HG03097 (cell line): Measurements from ENCODE around the gene PTPN12.
A peak's percentile ranks its signal among the peaks of the same experiment; 100 is the strongest.
"Not testable (repeated sequence)": the region's sequence is repeated elsewhere in the genome, so short reads cannot be mapped to it uniquely, and the experiment has no call there.

ENCODE experiments used
- ATAC-seq: cut with Tn5 transposase; IDR thresholded peaks from one replicate; pipeline ENCODE4 v1.9.1; 2021; ENCODE audit not compliant: unreplicated experiment, low FRiP score

PTPN12 gene

GRCh38 chr7:77537778-77538280, 734 bp downstream of the PTPN12 start:
- ATAC-seq: peak; percentile 10

- ATAC-seq: no peak
These were observed 1.5 kb downstream of the PTPN12 start for GRCh38 chr7:77538281-77539212.

- ATAC-seq: no peak
These were observed 3.3 kb downstream of the PTPN12 start for GRCh38 chr7:77540402-77540822.

GRCh38 chr7:77540993-77541392, 3.9 kb downstream of the PTPN12 start:
- ATAC-seq: not testable (repeated sequence)

- no peak for ATAC-seq
These were observed 5.3 kb downstream of the PTPN12 start for GRCh38 chr7:77542409-77542808.

- ATAC-seq: no peak
These were observed 5.8 kb downstream of the PTPN12 start for GRCh38 chr7:77542895-77543294.

- ATAC-seq: no peak
These were observed 6.8 kb downstream of the PTPN12 start for GRCh38 chr7:77543910-77544309.

- no peak for ATAC-seq
These were observed 7.4 kb downstream of the PTPN12 start for GRCh38 chr7:77544518-77544917.

- ATAC-seq: no peak
These were observed 11.1 kb downstream of the PTPN12 start for GRCh38 chr7:77548206-77548605.

GRCh38 chr7:77549106-77549870, 12.2 kb downstream of the PTPN12 start:
- no peak for ATAC-seq

GRCh38 chr7:77550586-77550985, 13.5 kb downstream of the PTPN12 start:
- no peak for ATAC-seq

GRCh38 chr7:77553123-77553522, 16.0 kb downstream of the PTPN12 start:
- ATAC-seq: no peak

- no peak for ATAC-seq
These were observed 21.3 kb downstream of the PTPN12 start for GRCh38 chr7:77558284-77558967.

GRCh38 chr7:77561352-77561751, 24.3 kb downstream of the PTPN12 start:
- ATAC-seq: peak; percentile 57

GRCh38 chr7:77563275-77563674, 26.2 kb downstream of the PTPN12 start:
- no peak for ATAC-seq

GRCh38 chr7:77565917-77566316, 28.8 kb downstream of the PTPN12 start:
- no peak for ATAC-seq

GRCh38 chr7:77566421-77566820, 29.3 kb downstream of the PTPN12 start:
- no peak for ATAC-seq

- ATAC-seq: no peak
These were observed 32.6 kb downstream of the PTPN12 start for GRCh38 chr7:77569514-77570232.

GRCh38 chr7:77570330-77571011, 33.4 kb downstream of the PTPN12 start:
- ATAC-seq: no peak

- ATAC-seq: no peak
These were observed 34.7 kb downstream of the PTPN12 start for GRCh38 chr7:77571801-77572200.
